Superior temporal gyrus (tissue), 1 donor: ENCODE results near the gene TOB2.
A peak's percentile ranks its signal among the peaks of the same experiment; 100 is the strongest.

Experiments
- DNase-seq: peaks from one replicate; pipeline ENCODE4 v3.0.0-alpha.2; 2016; ENCODE audit errors: extremely low spot score

TOB2 gene

GRCh38 chr22:41446639-41447434 lies at the start of gene TOB2:
TOB2 (minus strand) TSS chr22:41446801; CDS start chr22:41437345, 9,456 bp downstream.
- peak; percentile 97 for DNase-seq

- no peak for DNase-seq
Measured at GRCh38 chr22:41491374-41492100, 44.9 kb upstream of the TOB2 start.

- no peak for DNase-seq
Measured at GRCh38 chr22:41488596-41489385, 42.2 kb upstream of the TOB2 start.

- no peak for DNase-seq
Measured at GRCh38 chr22:41488076-41488475, 41.5 kb upstream of the TOB2 start.

GRCh38 chr22:41487037-41487935 lies 40.7 kb upstream of the TOB2 start:
- no peak for DNase-seq

- no peak for DNase-seq
Measured at GRCh38 chr22:41485033-41485432, 38.4 kb upstream of the TOB2 start.

GRCh38 chr22:41482319-41482935 lies 35.8 kb upstream of the TOB2 start:
- DNase-seq: no peak

- DNase-seq: no peak
Measured at GRCh38 chr22:41481925-41482318, 35.3 kb upstream of the TOB2 start.

- no peak for DNase-seq
Measured at GRCh38 chr22:41481131-41481830, 34.7 kb upstream of the TOB2 start.

- no peak for DNase-seq
Measured at GRCh38 chr22:41480397-41480735, 33.8 kb upstream of the TOB2 start.

- peak; percentile 82 for DNase-seq
Measured at GRCh38 chr22:41479671-41480396, 33.2 kb upstream of the TOB2 start.

- no peak for DNase-seq
Measured at GRCh38 chr22:41478891-41479521, 32.4 kb upstream of the TOB2 start.

GRCh38 chr22:41478473-41478872 lies 31.9 kb upstream of the TOB2 start:
- DNase-seq: no peak

- DNase-seq: no peak
Measured at GRCh38 chr22:41474872-41475451, 28.4 kb upstream of the TOB2 start.

GRCh38 chr22:41471568-41471967 lies 25.0 kb upstream of the TOB2 start:
- no peak for DNase-seq

GRCh38 chr22:41470886-41471285 lies 24.3 kb upstream of the TOB2 start:
- DNase-seq: no peak

- no peak for DNase-seq
Measured at GRCh38 chr22:41469218-41469851, 22.7 kb upstream of the TOB2 start.
